ENCODE results near the gene CAMKK2.

CAMKK2 gene

GRCh38 chr12:121189619-121190155 lies 106.8 kb downstream of the CAMKK2 start:
- DNase-seq: no peak

- DNase-seq: no peak
Measured at GRCh38 chr12:121189131-121189530, 107.4 kb downstream of the CAMKK2 start.

DNA sequence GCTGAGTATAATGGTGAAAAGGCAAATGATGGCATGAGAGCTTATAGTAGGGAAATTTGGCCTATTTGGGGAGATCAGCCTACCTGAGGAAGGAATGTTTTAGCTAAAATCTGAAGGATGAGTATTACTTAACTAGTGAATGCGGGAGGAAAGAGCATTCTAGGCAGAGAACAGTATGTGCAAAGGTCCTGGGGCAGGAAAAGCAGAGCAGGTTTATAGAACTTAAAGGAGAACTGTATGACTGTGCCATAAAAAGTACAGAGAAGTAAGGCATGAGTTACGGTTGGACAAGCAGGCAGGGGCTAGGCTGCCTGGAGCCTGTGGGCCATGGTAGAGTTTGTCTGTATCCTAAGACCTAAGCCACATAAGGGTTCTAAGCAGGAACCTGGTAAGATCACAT lies 108.3 kb downstream of the CAMKK2 start:
- DNase-seq: no peak
